ENCODE measurements around the gene LRRTM2. TPM values are rescaled to one million over a fixed set of nuclear protein-coding genes. Genes with fewer than 3 reads are reported as not detected.

LRRTM2 gene
- total RNA-seq, 1 experiment from 2014 or later, result not detected

DNA sequence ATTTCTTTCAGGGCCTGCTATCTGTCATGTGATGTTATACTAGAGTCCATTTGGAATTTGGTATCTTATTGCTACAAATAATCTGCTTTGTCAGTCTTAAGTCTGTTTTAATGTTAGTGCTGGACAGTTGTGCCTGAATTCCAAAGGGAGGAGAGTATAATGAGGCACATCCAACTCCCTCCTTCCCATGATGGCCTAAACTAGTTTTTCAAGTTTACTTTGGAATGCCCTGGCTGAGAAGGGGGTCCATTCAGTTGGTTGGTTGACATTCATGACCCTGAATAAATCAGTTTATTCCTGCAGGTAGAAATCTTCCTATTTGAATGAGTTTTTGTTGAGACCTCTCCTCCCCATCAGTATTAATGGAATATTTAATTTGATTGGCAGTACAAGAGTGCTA lies 9.4 kb upstream of the LRRTM2 start:
- Mint-ChIP-seq H3K36me3 (ENCODE audit: insufficient read depth, unreplicated experiment) (peaks cover 41% of the 10 kb centered on the region), H3K27ac (ENCODE audit: low read depth, unreplicated experiment) (no peak overlapping the region), H3K4me1 (ENCODE audit: insufficient read depth, unreplicated experiment) (no peaks in the 10 kb centered on the region), H3K9me3 (ENCODE audit: unreplicated experiment) (no peaks in the 10 kb centered on the region), H3K27me3 (ENCODE audit: insufficient read depth, unreplicated experiment) (no peaks in the 10 kb centered on the region), H3K4me3 (ENCODE audit: unreplicated experiment) (no peak overlapping the region)
- CTCF ChIA-PET, result no interaction called here
- POLR2A ChIA-PET, result no interaction called here
- intact Hi-C loops (cut with micrococcal nuclease), result no loop called here
- DNase-seq (ENCODE audit: unreplicated experiment), result no peak
- TF ChIP-seq, protein P1, sequence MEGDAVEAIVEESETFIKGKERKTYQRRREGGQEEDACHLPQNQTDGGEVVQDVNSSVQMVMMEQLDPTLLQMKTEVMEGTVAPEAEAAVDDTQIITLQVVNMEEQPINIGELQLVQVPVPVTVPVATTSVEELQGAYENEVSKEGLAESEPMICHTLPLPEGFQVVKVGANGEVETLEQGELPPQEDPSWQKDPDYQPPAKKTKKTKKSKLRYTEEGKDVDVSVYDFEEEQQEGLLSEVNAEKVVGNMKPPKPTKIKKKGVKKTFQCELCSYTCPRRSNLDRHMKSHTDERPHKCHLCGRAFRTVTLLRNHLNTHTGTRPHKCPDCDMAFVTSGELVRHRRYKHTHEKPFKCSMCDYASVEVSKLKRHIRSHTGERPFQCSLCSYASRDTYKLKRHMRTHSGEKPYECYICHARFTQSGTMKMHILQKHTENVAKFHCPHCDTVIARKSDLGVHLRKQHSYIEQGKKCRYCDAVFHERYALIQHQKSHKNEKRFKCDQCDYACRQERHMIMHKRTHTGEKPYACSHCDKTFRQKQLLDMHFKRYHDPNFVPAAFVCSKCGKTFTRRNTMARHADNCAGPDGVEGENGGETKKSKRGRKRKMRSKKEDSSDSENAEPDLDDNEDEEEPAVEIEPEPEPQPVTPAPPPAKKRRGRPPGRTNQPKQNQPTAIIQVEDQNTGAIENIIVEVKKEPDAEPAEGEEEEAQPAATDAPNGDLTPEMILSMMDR (IDR thresholded peaks at IDR 0.05; ENCODE audit: unreplicated experiment), result no peak
- BruUV-seq (replicated peaks), result no TSS peak

GRCh38 chr5:138884094-138884493 lies 9.0 kb upstream of the LRRTM2 start:
- H3K9me3 Mint-ChIP-seq (ENCODE audit: unreplicated experiment), result no peaks in the 10 kb centered on the region
- H3K36me3 Mint-ChIP-seq (ENCODE audit: insufficient read depth, unreplicated experiment), result peaks cover 39% of the 10 kb centered on the region
- no peaks in the 10 kb centered on the region for H3K4me1 Mint-ChIP-seq (ENCODE audit: insufficient read depth, unreplicated experiment)
- DNase-seq (ENCODE audit: unreplicated experiment), result no peak
- ChIA-PET POLR2A (no interaction called here), CTCF (no interaction called here)
- TF ChIP-seq, protein P1 (IDR thresholded peaks at IDR 0.05; ENCODE audit: unreplicated experiment), result no peak
- H3K27ac Mint-ChIP-seq (ENCODE audit: low read depth, unreplicated experiment), result no peak overlapping the region
- H3K4me3 Mint-ChIP-seq (ENCODE audit: unreplicated experiment), result no peak overlapping the region
- no peaks in the 10 kb centered on the region for H3K27me3 Mint-ChIP-seq (ENCODE audit: insufficient read depth, unreplicated experiment)
- no TSS peak for BruUV-seq (replicated peaks)
- intact Hi-C loops (cut with micrococcal nuclease), result no loop called here

- Mint-ChIP-seq H3K9me3 (ENCODE audit: unreplicated experiment) (no peaks in the 10 kb centered on the region), H3K36me3 (ENCODE audit: insufficient read depth, unreplicated experiment) (peaks cover 30% of the 10 kb centered on the region), H3K4me3 (ENCODE audit: unreplicated experiment) (no peak overlapping the region), H3K27ac (ENCODE audit: low read depth, unreplicated experiment) (no peak overlapping the region), H3K27me3 (ENCODE audit: insufficient read depth, unreplicated experiment) (no peaks in the 10 kb centered on the region), H3K4me1 (ENCODE audit: insufficient read depth, unreplicated experiment) (no peaks in the 10 kb centered on the region)
- no TSS peak for BruUV-seq (replicated peaks)
- DNase-seq (ENCODE audit: unreplicated experiment), result no peak
- TF ChIP-seq, protein P1 (IDR thresholded peaks at IDR 0.05; ENCODE audit: unreplicated experiment), result no peak
- intact Hi-C loops (cut with micrococcal nuclease), result no loop called here
- ChIA-PET POLR2A (interaction anchor here (0.8 to 1.3 kb wide), 2 partner anchors 14 to 38 kb away, joined by 3 read pairs; no protein-coding TSS in a partner anchor), CTCF (no interaction called here)
Observed at GRCh38 chr5:138883211-138883610, 8.1 kb upstream of the LRRTM2 start.

DNA sequence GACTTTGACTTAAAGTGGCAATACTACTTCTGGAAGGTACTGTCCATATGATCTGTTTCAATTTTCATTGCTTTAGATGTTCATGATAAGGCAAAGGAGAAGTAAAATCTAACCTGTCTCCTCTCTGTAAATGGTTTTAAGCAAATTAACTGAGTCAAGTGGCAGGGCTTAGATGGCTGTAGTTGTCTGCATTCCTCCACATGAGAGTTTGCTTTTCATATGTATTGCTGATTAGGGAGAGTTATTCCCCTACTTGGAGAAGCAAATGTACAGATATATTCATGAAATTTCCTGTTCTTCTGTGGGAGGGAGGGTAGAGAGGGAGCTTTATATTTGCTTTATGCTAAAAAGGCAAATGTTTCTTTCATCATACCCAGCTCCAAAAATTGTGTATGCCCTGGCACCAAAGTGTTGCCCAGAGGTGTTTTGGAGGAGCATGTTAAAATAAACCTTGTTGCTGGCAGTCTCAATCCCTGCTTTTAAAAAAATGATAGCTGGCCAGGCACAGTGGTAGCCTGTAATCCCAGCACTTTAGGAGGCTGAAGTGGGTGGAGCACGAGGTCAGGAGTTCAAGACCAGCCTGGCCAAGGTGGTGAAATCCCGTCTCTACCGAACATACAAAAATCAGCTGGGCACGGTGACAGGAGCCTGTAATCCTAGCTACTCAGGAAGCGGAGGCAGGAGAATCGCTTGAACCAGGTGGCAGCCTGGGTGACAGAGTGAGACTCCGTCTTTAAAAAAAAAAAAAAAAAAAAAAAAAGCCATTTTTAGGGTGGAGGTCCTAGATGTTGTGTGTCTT lies 3.5 kb upstream of the LRRTM2 start:
- Mint-ChIP-seq H3K27ac (ENCODE audit: low read depth, unreplicated experiment) (no peak overlapping the region), H3K4me1 (ENCODE audit: insufficient read depth, unreplicated experiment) (peaks cover 6% of the 10 kb centered on the region), H3K9me3 (ENCODE audit: unreplicated experiment) (no peaks in the 10 kb centered on the region), H3K36me3 (ENCODE audit: insufficient read depth, unreplicated experiment) (peaks cover 17% of the 10 kb centered on the region), H3K4me3 (ENCODE audit: unreplicated experiment) (no peak overlapping the region), H3K27me3 (ENCODE audit: insufficient read depth, unreplicated experiment) (no peaks in the 10 kb centered on the region)
- intact Hi-C loops (cut with micrococcal nuclease), result no loop called here
- no TSS peak for BruUV-seq (replicated peaks)
- TF ChIP-seq, protein P1 (IDR thresholded peaks at IDR 0.05; ENCODE audit: unreplicated experiment), result no peak
- ChIA-PET POLR2A (interaction anchor here (0.7 to 2.7 kb wide), 5 partner anchors 10 to 380 kb away, joined by 3 to 11 read pairs (median 3); no protein-coding TSS in a partner anchor), CTCF (interaction anchor here (0.6 to 1.8 kb wide), 4 partner anchors 8 to 65 kb away, joined by 3 to 5 read pairs (median 4); no protein-coding TSS in a partner anchor)
- no peak for DNase-seq (ENCODE audit: unreplicated experiment)
